ENCODE measurements around the gene BOLA1.

DNA sequence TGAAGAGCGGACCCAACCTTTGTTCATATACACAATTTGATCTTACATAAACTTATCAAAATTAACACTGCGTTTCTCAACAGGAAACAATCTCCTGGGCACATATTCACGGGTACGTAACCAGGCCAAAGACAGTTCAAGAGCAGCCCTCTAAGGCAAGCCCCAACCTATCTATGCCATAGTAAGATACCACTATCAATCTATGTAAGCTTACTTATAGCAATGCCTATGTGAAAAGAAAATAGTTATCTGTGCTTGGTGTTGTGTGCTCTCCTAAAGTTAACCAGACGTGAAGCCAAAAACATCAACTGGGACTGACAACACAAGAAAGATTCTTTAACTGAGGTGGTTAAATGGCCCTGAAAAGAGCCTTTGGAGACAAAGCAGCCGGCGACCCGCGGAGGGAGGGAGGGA is 49.4 kb upstream of the BOLA1 start:
- TF ChIP-seq POLR2AphosphoS5 (IDR thresholded peaks at IDR 0.05; ENCODE audit: borderline replicate concordance, low read depth, low read length) (peak; percentile 43; the same call in 1 of the 2 replicates), EZH2 (IDR thresholded peaks at IDR 0.05) (no peak), FOXP2 (optimal IDR thresholded peaks at IDR 0.05; ENCODE audit: control extremely low read depth, extremely low read length, insufficient read depth) (no peak)

Data from SK-N-MC (cell line).